OCI-LY7 (cell line): ENCODE data around the gene AXDND1.

ENCODE experiments used
- CTCF ChIP-seq: fragments of 200-600 bp; sonication (generic); conservative IDR thresholded peaks from 2 replicates; pipeline ENCODE4 v1.5.1; 2014; ENCODE audit warnings: mild to moderate bottlenecking, antibody characterized with exemption, low read length, moderate library complexity, mixed read lengths
- EZH2phosphoT487 ChIP-seq: fragments of 200-600 bp; sonication (generic); IDR thresholded peaks from 2 replicates; pipeline ENCODE4 v1.6.1; 2018; ENCODE audit warnings: low read depth, borderline replicate concordance, mild to moderate bottlenecking, mixed run types, antibody characterized with exemption, low read length, moderate library complexity, mixed read lengths

DNA sequence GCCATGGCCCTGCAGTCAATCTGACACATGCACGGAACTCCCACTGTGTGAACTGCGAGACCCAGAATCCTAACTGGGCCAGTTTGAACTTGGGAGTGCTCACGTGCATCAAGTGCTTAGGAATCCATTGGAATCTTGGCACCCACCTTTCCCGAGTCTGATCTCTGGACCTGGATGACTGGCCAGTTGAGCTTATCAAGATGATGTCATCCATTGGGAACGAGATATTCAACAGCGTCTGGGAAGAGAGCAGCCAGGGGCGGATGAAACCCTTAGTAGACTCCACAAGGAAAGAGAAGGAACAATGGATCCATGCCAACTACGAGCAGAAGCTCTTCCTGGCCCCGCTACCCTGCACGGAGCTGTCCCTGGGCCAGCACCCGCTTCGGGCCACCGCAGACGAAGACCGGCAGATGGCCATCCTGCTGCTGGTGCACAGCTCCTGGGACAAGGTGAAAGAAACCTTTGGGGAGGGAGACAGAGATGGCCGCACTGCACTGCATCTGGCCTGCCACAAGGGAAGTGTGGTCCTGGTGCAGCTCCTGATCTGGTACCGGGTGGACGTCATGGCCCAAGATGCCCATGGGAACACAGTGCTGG lies 222.8 kb downstream of the AXDND1 start:
- no peak for TF ChIP-seq CTCF
- TF ChIP-seq EZH2phosphoT487 = no peak
